SKM-1 (cell line): Measurements from ENCODE around the gene NAIF1.
"Not testable (repeated sequence)": the region's sequence is repeated elsewhere in the genome, so short reads cannot be mapped to it uniquely, and the experiment has no call there.

ENCODE experiments used
- DNase-seq: peaks from one replicate; lab custom pipeline; 2025; ENCODE audit not compliant: unreplicated experiment; lab: John Stamatoyannopoulos, UW

The NAIF1 gene

DNA sequence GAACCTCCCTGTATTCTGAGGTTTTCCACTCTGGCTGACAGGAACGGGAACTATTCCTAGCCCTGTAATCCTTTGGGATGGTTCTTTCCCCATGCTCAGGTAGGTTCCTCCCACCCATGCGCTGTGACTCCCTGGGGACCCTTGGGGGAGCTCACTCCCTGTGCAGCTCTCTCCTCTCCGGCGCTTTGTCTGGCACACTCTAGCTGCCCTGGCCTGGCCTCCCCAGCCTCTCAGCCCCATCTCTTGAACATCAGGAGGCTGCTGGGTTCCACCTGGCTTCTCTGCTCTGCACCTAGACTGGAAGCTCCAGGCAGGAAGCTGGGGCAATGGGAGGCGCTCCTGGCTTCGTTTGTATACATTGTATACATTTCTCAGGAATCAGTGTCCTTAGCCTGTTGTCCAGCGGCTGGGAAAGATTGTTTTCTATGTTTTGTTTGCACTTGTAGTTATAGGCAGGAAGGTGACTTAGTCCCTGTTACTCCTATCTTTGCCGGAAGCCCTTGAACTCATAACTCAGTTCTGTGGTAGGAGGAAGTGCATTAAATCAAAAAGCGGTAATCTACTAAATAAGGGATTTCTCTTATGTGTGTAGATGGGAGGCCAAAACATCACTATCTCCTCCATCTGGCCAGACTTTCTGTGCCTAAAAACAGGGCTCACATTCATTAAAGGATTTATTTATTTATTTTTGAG, 21.3 kb upstream of the NAIF1 start:
- no peak for DNase-seq

DNA sequence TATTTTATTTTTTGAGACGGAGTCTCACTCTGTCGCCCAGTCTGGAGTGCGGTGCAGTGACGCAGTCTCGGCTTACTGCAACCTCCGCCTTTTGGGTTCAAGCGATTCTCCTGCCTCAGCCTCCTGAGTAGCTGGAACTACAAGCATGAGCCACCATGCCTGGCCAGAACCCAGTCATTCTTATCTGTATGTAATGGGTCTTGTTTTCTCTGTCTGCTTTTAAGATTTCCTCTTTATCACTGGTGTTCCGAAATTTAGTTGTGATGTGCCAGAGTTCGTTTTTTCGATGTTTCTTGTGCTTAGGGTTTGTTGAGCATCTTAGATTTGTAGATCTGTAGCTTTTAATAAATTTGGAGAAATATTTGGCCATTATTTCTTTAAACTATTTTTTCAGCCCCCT, 20.1 kb upstream of the NAIF1 start:
- DNase-seq = no peak

DNA sequence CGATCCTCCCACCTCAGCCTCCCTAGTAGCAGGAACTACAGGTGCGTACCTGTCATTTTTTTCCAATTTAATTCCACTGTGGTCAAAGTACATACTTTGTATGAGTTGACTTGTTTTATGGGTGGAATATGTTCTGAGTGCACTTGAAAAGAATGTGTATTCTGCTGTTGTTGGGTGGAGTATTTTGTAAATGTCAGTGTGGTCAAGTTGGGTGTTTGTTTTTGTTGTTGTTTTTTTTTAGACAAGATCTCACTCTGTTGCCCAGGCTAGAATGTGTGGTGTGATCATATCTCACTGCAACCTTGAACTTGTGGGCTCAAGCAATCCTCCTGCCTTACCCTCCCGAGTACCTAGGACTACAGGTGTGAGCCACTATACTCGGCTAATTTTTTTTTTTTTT, 18.8 kb upstream of the NAIF1 start:
- no peak for DNase-seq

GRCh38 chr9:128084746-128085145, 17.6 kb upstream of the NAIF1 start:
- DNase-seq = no peak

- no peak for DNase-seq
Observed at GRCh38 chr9:128082151-128082550, 15.0 kb upstream of the NAIF1 start.

- no peak for DNase-seq
Observed at GRCh38 chr9:128081056-128081455, 13.9 kb upstream of the NAIF1 start.

GRCh38 chr9:128080206-128080605, 13.1 kb upstream of the NAIF1 start:
- DNase-seq = no peak

- DNase-seq = peak; percentile 55
Observed at GRCh38 chr9:128078504-128079434, 11.6 kb upstream of the NAIF1 start.

DNA sequence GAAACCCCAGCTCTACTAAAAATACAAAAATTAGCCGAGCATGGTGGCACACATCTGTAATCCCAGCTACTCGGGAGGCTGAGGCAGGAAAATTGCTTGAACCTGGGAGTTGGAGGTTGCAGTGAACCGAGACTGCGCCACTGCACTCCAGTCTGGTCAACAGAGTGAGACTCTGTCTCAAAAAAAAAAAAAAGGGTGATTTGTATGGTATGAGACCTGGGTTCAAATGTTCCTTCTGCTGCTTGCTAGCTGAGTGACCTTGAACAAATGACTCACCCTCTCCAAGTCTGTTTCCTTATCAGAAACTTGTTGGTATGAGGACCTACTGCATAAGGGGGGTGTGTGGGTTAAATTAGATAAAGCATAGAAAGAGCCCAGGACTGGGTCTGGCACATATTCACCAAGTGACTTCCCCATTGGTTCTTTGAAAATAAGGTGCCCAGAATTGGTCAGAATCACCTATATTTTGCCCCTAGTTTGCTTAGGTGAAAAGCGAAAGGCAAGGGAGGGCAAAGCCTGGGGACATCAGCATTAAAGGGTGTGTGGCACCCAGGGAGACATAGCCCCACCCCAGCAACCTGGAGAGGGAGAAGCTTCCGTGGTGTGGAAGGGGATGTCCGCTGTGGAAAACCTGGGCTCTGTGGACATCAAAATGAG, 10.9 kb upstream of the NAIF1 start:
- DNase-seq = no peak

GRCh38 chr9:128073253-128073886, 6.2 kb upstream of the NAIF1 start:
- no peak for DNase-seq

- DNase-seq = peak; percentile 76
Observed at GRCh38 chr9:128072144-128073021, 5.3 kb upstream of the NAIF1 start.

DNA sequence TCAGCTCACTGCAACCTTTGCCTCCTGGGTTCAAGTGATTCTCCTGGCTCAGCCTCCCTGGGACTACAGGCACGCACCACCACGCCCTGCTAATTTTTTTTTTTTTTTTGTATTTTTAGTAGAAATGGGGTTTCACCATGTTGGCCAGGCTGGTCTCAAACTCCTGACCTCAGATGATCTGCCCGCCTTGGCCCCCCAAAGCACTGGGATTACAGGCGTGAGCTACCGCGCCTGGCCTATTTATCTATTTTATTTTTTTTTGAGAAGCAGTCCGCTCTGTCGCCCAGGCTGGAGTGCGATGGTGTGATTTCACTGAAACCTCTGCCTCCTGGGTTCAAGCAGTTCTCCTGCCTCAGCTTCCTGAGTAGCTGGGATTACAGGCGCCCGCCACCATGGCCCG, 4.4 kb upstream of the NAIF1 start:
- not testable (repeated sequence) for DNase-seq

DNA sequence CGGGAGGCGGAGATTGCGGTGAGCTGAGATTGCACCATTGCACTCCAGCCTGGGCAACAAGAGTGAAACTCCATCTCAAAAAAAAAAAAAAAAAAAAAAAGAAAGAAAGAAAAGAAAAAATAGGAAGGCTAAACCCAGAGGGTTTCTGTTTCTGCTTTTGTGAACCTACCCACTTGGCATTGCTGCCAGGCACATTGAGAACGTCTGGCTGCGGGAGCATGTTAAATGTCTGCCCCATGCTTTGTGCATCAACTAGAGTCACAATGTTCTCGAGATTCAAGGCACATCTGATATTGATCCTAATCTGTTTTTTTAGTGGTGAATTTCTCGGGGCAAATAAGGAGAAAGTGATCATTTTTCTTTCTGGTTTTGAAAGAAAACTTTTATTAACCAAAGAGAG, 3.8 kb upstream of the NAIF1 start:
- no peak for DNase-seq

GRCh38 chr9:128068386-128069205, 1.5 kb upstream of the NAIF1 start:
- no peak for DNase-seq

DNA sequence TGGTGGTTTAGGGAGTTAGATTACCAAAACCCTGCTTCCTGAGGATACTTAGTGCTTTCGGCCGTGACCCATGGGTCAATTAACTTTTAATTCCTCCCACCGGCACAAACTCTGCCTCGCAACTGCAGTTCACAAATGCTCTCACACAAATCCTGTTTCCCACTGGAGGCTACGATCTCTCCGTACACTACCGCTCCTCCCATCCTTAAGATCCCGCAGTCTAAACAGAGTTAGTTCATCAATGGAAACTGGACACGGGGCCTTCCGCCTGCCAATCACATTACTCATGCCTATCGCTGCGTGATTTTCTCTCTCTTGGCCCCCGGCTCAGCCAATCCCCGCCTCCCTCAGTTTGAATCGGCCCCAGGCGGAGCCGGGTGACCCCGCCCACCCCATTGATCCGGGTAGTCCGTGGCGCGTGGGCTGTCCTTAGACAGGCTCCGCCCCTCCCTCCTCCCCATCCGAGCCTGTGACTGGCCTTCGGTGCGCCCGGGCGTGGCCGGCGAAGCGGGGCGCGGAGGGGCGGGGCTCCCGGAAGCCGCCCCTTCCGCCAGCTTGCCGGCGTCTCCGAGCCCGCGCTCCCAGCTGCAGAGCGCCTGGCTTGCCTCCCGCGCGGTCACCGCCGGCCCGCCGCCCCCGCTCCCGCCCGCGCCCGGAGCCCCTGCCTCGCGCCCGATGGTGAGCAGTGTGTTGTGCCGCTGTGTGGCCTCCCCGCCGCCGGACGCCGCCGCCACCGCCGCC, 695 bp upstream of the NAIF1 start, which contains the start of gene SLC25A25:
SLC25A25 (plus strand) TSS at position 588 of the 741 bp plus-strand sequence; CDS start at position 676, 88 bp downstream.
- DNase-seq = peak; percentile 98

DNA sequence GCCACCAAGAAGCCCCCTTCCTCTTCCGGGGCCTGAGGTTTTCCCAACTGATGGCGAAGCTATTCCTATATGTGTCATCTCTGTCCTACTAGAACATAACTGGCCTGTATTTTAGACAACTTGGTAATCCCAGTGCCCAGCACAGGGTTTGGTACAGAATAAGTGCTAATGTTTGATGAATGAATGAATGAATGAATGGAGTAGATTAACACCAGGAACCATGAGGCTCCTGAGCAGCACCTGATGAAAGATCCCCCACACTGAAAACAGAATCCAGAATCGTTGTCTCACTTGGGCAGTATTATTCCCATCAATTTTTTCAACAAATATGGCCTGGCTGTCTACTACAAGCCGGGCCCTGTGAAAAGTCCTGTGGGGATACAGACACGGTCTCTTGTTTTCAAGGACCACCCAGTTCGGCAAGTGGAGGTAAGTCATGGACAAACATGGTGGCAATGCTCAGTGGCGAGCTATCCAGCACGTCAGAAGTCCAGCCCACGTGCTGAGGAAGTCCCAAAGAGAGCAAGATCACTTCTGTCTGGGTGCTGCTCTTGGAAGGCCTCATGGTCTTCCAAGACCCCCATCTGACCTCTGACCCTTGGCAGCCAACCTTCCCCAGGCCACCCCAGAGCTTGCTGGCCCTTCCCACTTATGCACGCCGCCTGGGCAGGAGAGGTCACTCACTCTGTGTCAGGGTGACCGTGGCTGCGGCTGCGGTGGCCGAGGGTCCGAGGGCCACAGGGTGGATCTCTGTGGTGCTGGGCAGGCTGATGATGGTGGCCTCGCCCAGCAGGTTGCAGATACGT, 1.0 kb downstream of the NAIF1 start:
- DNase-seq = no peak

DNA sequence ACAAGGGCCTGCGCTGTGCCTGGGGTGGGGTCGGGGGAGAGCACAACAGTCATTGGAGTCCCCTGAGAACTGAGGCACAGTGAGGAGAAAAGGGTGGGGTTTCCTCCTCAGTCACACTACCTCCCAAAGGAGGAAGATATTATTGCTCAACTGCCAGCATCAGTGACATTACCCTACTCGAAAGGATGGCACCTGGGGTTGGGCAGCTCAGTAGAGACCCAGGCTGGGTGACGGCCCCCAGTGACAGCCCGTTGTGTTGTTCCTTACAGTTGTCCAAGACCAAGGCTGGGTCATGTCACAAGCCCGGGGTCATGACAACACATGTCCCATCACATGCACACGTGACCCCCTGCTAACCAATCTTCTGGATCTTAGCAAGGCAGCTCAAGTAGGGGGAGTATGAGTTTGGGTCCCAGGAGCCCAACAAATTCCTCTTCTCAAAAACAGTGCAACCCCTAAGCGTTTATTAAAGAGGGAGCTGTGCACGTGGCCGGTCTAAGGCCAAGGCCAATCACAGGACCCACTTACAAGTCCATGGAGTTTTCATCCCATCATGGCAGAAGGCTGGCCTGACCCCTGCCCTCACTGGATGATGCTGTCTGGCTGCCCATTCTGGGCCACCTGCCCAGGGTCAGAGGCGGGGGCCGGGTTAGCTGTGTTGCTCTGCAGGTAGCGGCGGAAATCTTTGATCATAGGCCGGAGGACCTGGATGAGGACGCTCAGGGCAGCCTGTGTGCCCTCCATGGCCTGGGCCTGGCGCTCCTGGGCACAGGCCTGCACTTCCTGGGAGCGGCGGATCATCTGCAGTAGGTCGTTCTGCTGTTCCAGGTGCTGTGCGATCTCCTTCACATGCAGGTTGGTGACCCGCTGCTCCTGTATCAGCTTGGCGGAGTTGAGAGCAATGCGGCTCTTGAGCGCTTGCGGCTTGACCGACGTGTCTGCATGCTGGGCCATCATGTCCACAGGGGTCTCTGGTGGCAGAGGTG, 4.0 kb downstream of the NAIF1 start:
- no peak for DNase-seq
